MV-4-11 (cell line): ENCODE data around the gene S100A12.
"Not testable (repeated sequence)": the region's sequence is repeated elsewhere in the genome, so short reads cannot be mapped to it uniquely, and the experiment has no call there.

Source experiments
- DNase-seq: peaks from one replicate; lab custom pipeline; 2025; lab: John Stamatoyannopoulos, UW

The S100A12 gene

GRCh38 chr1:153375511-153375910, at the start of gene S100A12:
S100A12 (minus strand) TSS chr1:153375621; CDS start chr1:153374592, 1,029 bp downstream.
- DNase-seq = peak; percentile 92

- peak; percentile 21 for DNase-seq
Observed at GRCh38 chr1:153422450-153423068, 47.1 kb upstream of the S100A12 start.

GRCh38 chr1:153420306-153420705, 44.9 kb upstream of the S100A12 start:
- no peak for DNase-seq

GRCh38 chr1:153419436-153419793, 44.0 kb upstream of the S100A12 start:
- DNase-seq = not testable (repeated sequence)

- DNase-seq = not testable (repeated sequence)
Observed at GRCh38 chr1:153418758-153419435, 43.5 kb upstream of the S100A12 start.

GRCh38 chr1:153417136-153417888, 41.9 kb upstream of the S100A12 start:
- DNase-seq = no peak

- no peak for DNase-seq
Observed at GRCh38 chr1:153415850-153416570, 40.6 kb upstream of the S100A12 start, which contains the start of gene S100A7A. S100A7A (plus strand) TSS chr1:153416520; CDS start chr1:153418083, 1,563 bp downstream.

- DNase-seq = not testable (repeated sequence)
Observed at GRCh38 chr1:153413961-153414360, 38.5 kb upstream of the S100A12 start.

- DNase-seq = not testable (repeated sequence)
Observed at GRCh38 chr1:153407274-153407673, 31.9 kb upstream of the S100A12 start.

- not testable (repeated sequence) for DNase-seq
Observed at GRCh38 chr1:153405825-153406599, 30.6 kb upstream of the S100A12 start.

GRCh38 chr1:153404768-153405167, 29.3 kb upstream of the S100A12 start:
- peak; percentile 52 for DNase-seq

GRCh38 chr1:153404086-153404635, 28.7 kb upstream of the S100A12 start:
- no peak for DNase-seq

- DNase-seq = no peak
Observed at GRCh38 chr1:153403421-153404085, 28.1 kb upstream of the S100A12 start.

GRCh38 chr1:153402226-153402625, 26.8 kb upstream of the S100A12 start:
- DNase-seq = no peak

GRCh38 chr1:153401461-153401860, 26.0 kb upstream of the S100A12 start:
- DNase-seq = no peak

- DNase-seq = no peak
Observed at GRCh38 chr1:153400244-153400643, 24.8 kb upstream of the S100A12 start.

- no peak for DNase-seq
Observed at GRCh38 chr1:153399401-153400055, 24.1 kb upstream of the S100A12 start.

- no peak for DNase-seq
Observed at GRCh38 chr1:153397924-153398651, 22.7 kb upstream of the S100A12 start.
